IPS-18c (cell line): ENCODE measurements around the gene KCNG1.
"Not testable (repeated sequence)": the region's sequence is repeated elsewhere in the genome, so short reads cannot be mapped to it uniquely, and the experiment has no call there.

Source experiments
- H3K4me3 ChIP-seq: 2 replicates; pipeline ENCODE4 v1.7.0; 2013; ENCODE audit warnings: low read depth, mild to moderate bottlenecking, low read length, moderate library complexity; ENCODE audit not compliant: insufficient read depth
- H3K9me3 ChIP-seq: one replicate; pipeline ENCODE4 v1.6.1; 2013; ENCODE audit warnings: mild to moderate bottlenecking, low read length, moderate library complexity; ENCODE audit not compliant: control insufficient read depth, insufficient read depth

KCNG1 gene

GRCh38 chr20:51022803-51023616 lies at the start of gene KCNG1:
Gene KCNG1, minus strand, starts transcription at chr20:51023107. Its CDS starts 12,769 bp downstream, at chr20:51010338.
- Histone ChIP-seq H3K4me3 (peak within 1 kb of the TSS; percentile 74), H3K9me3 (peaks cover 4% of the 10 kb centered on the region)

- no peaks in the 10 kb centered on the region for H3K9me3 ChIP-seq
- H3K4me3 ChIP-seq = no peak overlapping the region
Measured at GRCh38 chr20:51070621-51071020, 47.7 kb upstream of the KCNG1 start.

GRCh38 chr20:51067792-51068191 lies 44.9 kb upstream of the KCNG1 start:
- no peak overlapping the region for H3K4me3 ChIP-seq
- H3K9me3 ChIP-seq = no peaks in the 10 kb centered on the region

- H3K9me3 ChIP-seq = no peaks in the 10 kb centered on the region
- no peak overlapping the region for H3K4me3 ChIP-seq
Measured at GRCh38 chr20:51065615-51066014, 42.7 kb upstream of the KCNG1 start.

GRCh38 chr20:51064137-51064536 lies 41.2 kb upstream of the KCNG1 start:
- Histone ChIP-seq H3K9me3 (no peaks in the 10 kb centered on the region), H3K4me3 (no peak overlapping the region)

GRCh38 chr20:51062065-51062464 lies 39.2 kb upstream of the KCNG1 start:
- Histone ChIP-seq H3K9me3 (no peaks in the 10 kb centered on the region), H3K4me3 (no peak overlapping the region)

- no peak overlapping the region for H3K4me3 ChIP-seq
Measured at GRCh38 chr20:51061418-51062045, 38.6 kb upstream of the KCNG1 start.

GRCh38 chr20:51060301-51060700 lies 37.4 kb upstream of the KCNG1 start:
- Histone ChIP-seq H3K4me3 (no peak overlapping the region), H3K9me3 (no peaks in the 10 kb centered on the region)

More at GRCh38 chr20:51061418-51062045, 38.6 kb upstream of the KCNG1 start:
- H3K9me3 ChIP-seq = no peaks in the 10 kb centered on the region

GRCh38 chr20:51059862-51060261 lies 37.0 kb upstream of the KCNG1 start:
- H3K4me3 ChIP-seq = no peak overlapping the region
- no peaks in the 10 kb centered on the region for H3K9me3 ChIP-seq

- no peak overlapping the region for H3K4me3 ChIP-seq
- no peaks in the 10 kb centered on the region for H3K9me3 ChIP-seq
Measured at GRCh38 chr20:51058017-51058416, 35.1 kb upstream of the KCNG1 start.

GRCh38 chr20:51054233-51054632 lies 31.3 kb upstream of the KCNG1 start:
- H3K4me3 ChIP-seq = no peak overlapping the region
- no peaks in the 10 kb centered on the region for H3K9me3 ChIP-seq

- Histone ChIP-seq H3K9me3 (no peaks in the 10 kb centered on the region), H3K4me3 (no peak overlapping the region)
Measured at GRCh38 chr20:51050531-51051075, 27.7 kb upstream of the KCNG1 start.

- no peaks in the 10 kb centered on the region for H3K9me3 ChIP-seq
- H3K4me3 ChIP-seq = no peak overlapping the region
Measured at GRCh38 chr20:51046021-51046985, 23.4 kb upstream of the KCNG1 start.

GRCh38 chr20:51045492-51045891 lies 22.6 kb upstream of the KCNG1 start:
- H3K4me3 ChIP-seq, H3K9me3 ChIP-seq: not testable (repeated sequence)

- no peak overlapping the region for H3K4me3 ChIP-seq
- no peaks in the 10 kb centered on the region for H3K9me3 ChIP-seq
Measured at GRCh38 chr20:51044796-51045195, 21.9 kb upstream of the KCNG1 start.

GRCh38 chr20:51043811-51044210 lies 20.9 kb upstream of the KCNG1 start:
- no peak overlapping the region for H3K4me3 ChIP-seq

GRCh38 chr20:51042657-51043247 lies 19.8 kb upstream of the KCNG1 start:
- no peaks in the 10 kb centered on the region for H3K9me3 ChIP-seq
- H3K4me3 ChIP-seq = no peak overlapping the region

More at GRCh38 chr20:51043811-51044210, 20.9 kb upstream of the KCNG1 start:
- no peaks in the 10 kb centered on the region for H3K9me3 ChIP-seq
